GM23248 (cell line): Measurements from ENCODE around the gene KYAT1. TPM values are rescaled to one million over a fixed set of nuclear protein-coding genes. Genes with fewer than 3 reads are reported as not detected.

Experiments used
- DNase-seq: peaks from one replicate; pipeline ENCODE4 v3.0.0-alpha.2; 2015
- H2AFZ ChIP-seq: fragments of 200-600 bp; sonication (generic); 2 replicates; pipeline ENCODE4 v1.6.1; 2016; ENCODE audit warnings: antibody characterized with exemption
- H3F3A ChIP-seq: fragments of 200-600 bp; sonication (generic); 2 replicates; pipeline ENCODE4 v1.6.1; 2016; ENCODE audit warnings: mild to moderate bottlenecking, antibody characterized with exemption, mixed run types; ENCODE audit not compliant: insufficient read depth
- H3K27ac ChIP-seq: fragments of 200-600 bp; sonication (generic); 2 replicates; pipeline ENCODE4 v1.5.1; 2016; ENCODE audit warnings: mild to moderate bottlenecking
- H3K27me3 ChIP-seq: fragments of 200-600 bp; sonication (generic); replicated peaks from 2 replicates; pipeline ENCODE4 v1.6.1; 2016; ENCODE audit warnings: mild to moderate bottlenecking; ENCODE audit not compliant: insufficient read depth
- H3K36me3 ChIP-seq: fragments of 200-600 bp; sonication (generic); 2 replicates; pipeline ENCODE4 v1.6.1; 2016; ENCODE audit warnings: low read depth, mild to moderate bottlenecking
- H3K4me1 ChIP-seq: fragments of 200-600 bp; sonication (generic); 2 replicates; pipeline ENCODE4 v1.6.1; 2016; ENCODE audit warnings: mild to moderate bottlenecking; ENCODE audit not compliant: insufficient read depth
- H3K4me2 ChIP-seq: fragments of 200-600 bp; sonication (generic); one replicate; pipeline ENCODE4 v1.6.1; 2016; ENCODE audit warnings: mild to moderate bottlenecking; ENCODE audit not compliant: unreplicated experiment
- H3K4me3 ChIP-seq: fragments of 200-600 bp; sonication (generic); 2 replicates; pipeline ENCODE4 v1.5.1; 2016; ENCODE audit warnings: mild to moderate bottlenecking
- H3K79me2 ChIP-seq: fragments of 200-600 bp; sonication (generic); 2 replicates; pipeline ENCODE4 v1.6.1; 2016; ENCODE audit warnings: mild to moderate bottlenecking; ENCODE audit not compliant: insufficient read depth
- H3K9ac ChIP-seq: fragments of 200-600 bp; sonication (generic); 2 replicates; pipeline ENCODE4 v1.6.1; 2016; ENCODE audit warnings: mild to moderate bottlenecking
- H3K9me2 ChIP-seq: fragments of 200-600 bp; sonication (generic); 2 replicates; pipeline ENCODE4 v1.6.1; 2016; ENCODE audit warnings: mixed run types, mild to moderate bottlenecking, moderate library complexity; ENCODE audit not compliant: insufficient read depth
- H3K9me3 ChIP-seq: fragments of 200-600 bp; sonication (generic); one replicate; pipeline ENCODE4 v1.6.1; 2017; ENCODE audit warnings: low read depth
- H4K20me1 ChIP-seq: fragments of 200-600 bp; sonication (generic); 2 replicates; pipeline ENCODE4 v1.6.0; 2016; ENCODE audit not compliant: insufficient read depth
- EZH2 ChIP-seq: fragments of 200-600 bp; sonication (generic); IDR thresholded peaks from 2 replicates; pipeline ENCODE4 v1.6.1; 2018; ENCODE audit warnings: antibody characterized with exemption, mild to moderate bottlenecking; ENCODE audit not compliant: insufficient read depth, poor library complexity, severe bottlenecking
- EZH2phosphoT487 ChIP-seq: fragments of 200-600 bp; sonication (generic); IDR thresholded peaks from 2 replicates; pipeline ENCODE4 v1.6.1; 2018; ENCODE audit warnings: antibody characterized with exemption, moderate library complexity, mild to moderate bottlenecking, low read depth; ENCODE audit not compliant: insufficient read depth
- WGBS, 2 experiments: methylation state at CpG; one replicate each; pipeline ENCODE4 v1.1.6; 2015 to 2017; ENCODE audit warnings: low lambda C conversion rate in 2 of 2, low coverage in 1 of 2; ENCODE audit errors: missing lambda C conversion rate in 2 of 2; 5-methylcytosine and 5-hydroxymethylcytosine counted together
- in situ Hi-C: fragments of 300-500 bp; cut with MboI; formaldehyde crosslinking; loops from 2 replicates; pipeline ENCODE4 v1.15.0; 2020
- polyA plus RNA-seq: library from polyadenylated mRNA; unstranded; fragments of >200 nt; fragmentation: Nextera tagmentation; extraction: Ambion mirVana; gene quantifications from 2 replicates; pipeline ENCODE4 v1.2.1, GENCODE V29; 2016
- total RNA-seq: library from RNA; depleted of rRNA; stranded (reverse); fragments of >200 nt; shearing (Covaris generic); gene quantifications from 2 replicates; pipeline ENCODE4 v1.2.3, GENCODE V29; 2014

Gene KYAT1
- total and polyA plus RNA-seq, 2 experiments from 2014 or later: 5.1 to 5.5 TPM

DNA sequence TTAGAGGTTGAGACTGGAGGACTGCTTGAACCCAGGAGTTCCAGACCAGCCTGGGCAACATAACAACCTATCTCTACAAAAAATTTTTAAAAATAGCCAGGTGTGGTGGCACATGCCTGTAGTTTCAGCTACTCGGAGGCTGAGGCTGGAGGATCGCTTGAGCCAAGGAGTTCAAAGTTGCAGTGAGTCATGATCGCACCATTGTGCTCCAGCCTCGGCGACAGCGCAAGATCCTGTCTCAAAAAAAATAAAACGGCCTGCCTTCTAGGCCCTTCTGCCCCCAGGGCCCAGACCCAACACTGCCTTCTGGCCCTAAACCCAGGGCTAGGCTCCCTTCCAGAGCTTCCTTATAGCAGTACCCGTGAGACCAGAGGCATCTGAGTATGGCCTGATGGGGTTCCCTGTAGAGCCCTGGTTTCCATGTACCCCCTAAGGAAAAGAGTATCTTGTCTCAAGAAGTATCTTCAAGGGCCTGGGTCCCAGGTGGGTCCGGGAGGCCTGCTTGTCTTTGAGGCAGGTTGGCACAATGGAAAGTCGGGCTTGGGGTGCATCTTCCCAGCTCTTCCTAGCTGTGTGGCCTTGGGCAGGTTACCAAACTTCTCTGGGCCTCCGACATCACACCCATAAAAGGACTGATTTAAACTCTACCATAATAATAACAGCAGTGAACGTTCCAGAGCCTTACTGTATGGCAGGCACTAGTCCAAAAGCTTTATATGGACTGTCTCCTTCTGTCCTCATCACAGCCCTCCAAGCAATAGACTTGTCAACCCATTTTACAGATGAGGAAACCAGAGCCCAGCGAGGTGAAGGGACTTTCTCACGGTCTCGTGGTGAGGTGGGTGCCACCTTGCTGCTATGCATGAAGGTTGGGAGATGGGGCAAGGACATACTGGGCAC is 9.8 kb upstream of the KYAT1 start:
- H3K79me2 ChIP-seq: peaks cover 100% of the 10 kb centered on the region
- in situ Hi-C loops: no loop called here
- peaks cover 6% of the 10 kb centered on the region; the same call in 1 of the 2 replicates for H3K36me3 ChIP-seq
- no peak overlapping the region for H3K9ac ChIP-seq
- H3K27me3 ChIP-seq: no peaks in the 10 kb centered on the region
- peak overlapping the region; percentile 65 for H3K4me2 ChIP-seq
- no peaks in the 10 kb centered on the region for H3K9me2 ChIP-seq
- WGBS, 2 experiments: 63 to 66% methylated on average over 15 of the region's 15 CpGs
- peaks cover 29% of the 10 kb centered on the region for H3K4me1 ChIP-seq
- no peaks in the 10 kb centered on the region for H3F3A ChIP-seq
- H4K20me1 ChIP-seq: no peaks in the 10 kb centered on the region
- no peak overlapping the region for H3K27ac ChIP-seq
- H2AFZ ChIP-seq: no peak overlapping the region
- no peak overlapping the region for H3K4me3 ChIP-seq
- TF ChIP-seq EZH2phosphoT487 (no peak), EZH2 (no peak)
- H3K9me3 ChIP-seq: no peaks in the 10 kb centered on the region
- no peak for DNase-seq

DNA sequence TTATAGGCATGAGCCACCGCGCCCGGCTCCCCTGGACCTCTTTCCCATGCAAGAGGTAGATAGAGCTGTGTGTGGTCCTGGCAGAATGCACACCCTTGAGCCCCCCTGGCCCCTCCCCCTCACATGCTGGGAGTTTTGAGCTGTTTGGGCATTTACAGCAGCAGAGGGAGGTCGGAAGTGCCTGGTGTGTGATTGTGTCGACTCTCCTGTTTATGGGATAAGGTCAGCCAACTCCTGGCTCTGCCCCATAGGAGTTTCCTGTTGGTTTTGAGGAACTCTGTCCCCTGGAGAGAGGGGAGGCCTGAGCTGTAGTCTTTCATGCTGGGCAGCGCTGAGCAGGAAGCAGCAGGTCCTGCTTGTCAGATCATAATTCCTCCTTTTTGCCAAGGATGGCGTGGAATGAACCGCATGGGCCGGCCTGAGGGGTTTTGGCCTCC is 6.2 kb upstream of the KYAT1 start:
- no peaks in the 10 kb centered on the region for H3F3A ChIP-seq
- no peaks in the 10 kb centered on the region for H3K9me3 ChIP-seq
- no peak overlapping the region for H2AFZ ChIP-seq
- H3K4me1 ChIP-seq: peaks cover 34% of the 10 kb centered on the region
- H3K79me2 ChIP-seq: peaks cover 100% of the 10 kb centered on the region
- H3K27ac ChIP-seq: no peak overlapping the region
- H4K20me1 ChIP-seq: no peaks in the 10 kb centered on the region
- H3K4me2 ChIP-seq: no peak overlapping the region
- no peaks in the 10 kb centered on the region for H3K27me3 ChIP-seq
- H3K4me3 ChIP-seq: no peak overlapping the region
- no peak overlapping the region for H3K9ac ChIP-seq
- TF ChIP-seq EZH2phosphoT487 (no peak), EZH2 (no peak)
- H3K9me2 ChIP-seq: no peaks in the 10 kb centered on the region
- in situ Hi-C loops: no loop called here
- 71 to 73% methylated on average over 9 of the region's 9 CpGs for WGBS, 2 experiments
- peaks cover 5% of the 10 kb centered on the region; the same call in 1 of the 2 replicates for H3K36me3 ChIP-seq
- DNase-seq: no peak

DNA sequence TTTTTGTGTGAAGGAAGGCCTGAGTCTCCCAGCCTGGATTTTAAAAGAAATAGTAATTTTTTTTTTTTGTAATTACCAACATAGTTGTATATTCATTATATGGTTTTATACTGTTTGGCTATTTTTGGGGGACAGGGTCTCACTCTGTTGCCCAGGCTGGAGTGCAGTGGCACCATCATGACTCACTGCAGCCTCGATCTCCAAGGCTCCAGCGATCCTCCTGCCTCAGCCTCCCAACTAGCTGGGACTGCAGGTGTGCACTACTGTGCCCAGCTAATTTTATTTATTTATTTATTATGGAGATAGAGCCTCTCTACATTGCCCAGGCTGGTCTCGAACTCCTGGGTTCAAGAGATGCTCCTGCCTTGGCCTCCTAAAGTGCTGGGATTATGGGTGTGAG is 5.3 kb upstream of the KYAT1 start:
- Histone ChIP-seq H3K79me2 (peaks cover 100% of the 10 kb centered on the region), H4K20me1 (no peaks in the 10 kb centered on the region), H3K27ac (no peak overlapping the region), H3K4me2 (no peak overlapping the region), H3K36me3 (peaks cover 5% of the 10 kb centered on the region; the same call in 1 of the 2 replicates), H2AFZ (no peak overlapping the region), H3K9me3 (no peaks in the 10 kb centered on the region), H3F3A (no peaks in the 10 kb centered on the region), H3K9ac (no peak overlapping the region), H3K4me1 (peaks cover 26% of the 10 kb centered on the region), H3K4me3 (no peak overlapping the region), H3K27me3 (no peaks in the 10 kb centered on the region), H3K9me2 (no peaks in the 10 kb centered on the region)
- 83 to 93% methylated on average over 3 of the region's 3 CpGs for WGBS, 2 experiments
- DNase-seq: no peak
- TF ChIP-seq EZH2: no peak
- no peak for TF ChIP-seq EZH2phosphoT487
- in situ Hi-C loops: no loop called here

DNA sequence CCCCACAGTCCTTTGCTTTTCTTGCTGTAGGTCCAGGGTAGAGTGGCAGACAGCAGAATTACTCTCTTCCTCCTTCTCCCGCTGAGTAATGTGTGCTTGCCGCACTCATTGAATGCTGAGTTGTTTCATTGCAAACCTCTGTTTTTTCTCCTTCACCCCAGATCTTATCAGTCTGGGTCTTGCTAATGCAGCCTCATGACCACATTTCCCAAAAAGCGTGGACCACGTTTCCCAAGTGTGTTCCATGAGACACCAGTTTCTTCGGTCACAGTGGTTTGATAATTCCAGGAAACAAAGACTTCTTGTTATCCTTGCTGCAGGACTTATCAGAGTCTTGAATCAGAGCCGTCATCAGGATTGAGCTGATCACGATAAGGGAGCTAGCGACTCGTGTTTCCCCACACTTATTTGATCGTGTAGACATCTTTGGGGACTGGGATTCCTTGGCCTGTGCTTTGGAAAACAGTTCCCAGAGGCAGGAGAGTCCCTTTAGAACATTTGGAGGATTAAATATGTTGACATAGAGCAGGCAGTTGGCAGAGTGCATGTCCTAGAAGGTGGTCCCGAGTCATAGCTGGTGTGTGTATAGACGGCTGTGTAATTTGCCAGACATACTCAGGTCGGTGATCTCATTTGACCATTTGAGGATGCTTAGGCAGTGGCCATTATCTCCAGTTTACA is 4.6 kb upstream of the KYAT1 start:
- Histone ChIP-seq H3K79me2 (peaks cover 93% of the 10 kb centered on the region), H3K27me3 (no peaks in the 10 kb centered on the region), H3F3A (no peaks in the 10 kb centered on the region), H3K9me3 (no peaks in the 10 kb centered on the region), H3K4me3 (no peak overlapping the region), H2AFZ (no peak overlapping the region), H3K36me3 (peaks cover 5% of the 10 kb centered on the region; the same call in 1 of the 2 replicates), H3K27ac (peak overlapping the region; percentile 38), H3K4me1 (peaks cover 19% of the 10 kb centered on the region; the same call in 1 of the 2 replicates), H3K4me2 (no peak overlapping the region), H3K9ac (no peak overlapping the region), H4K20me1 (no peaks in the 10 kb centered on the region), H3K9me2 (no peaks in the 10 kb centered on the region)
- TF ChIP-seq EZH2 (no peak), EZH2phosphoT487 (no peak)
- 63 to 66% methylated on average over 13 of the region's 13 CpGs for WGBS, 2 experiments
- in situ Hi-C loops: no loop called here
- DNase-seq: peak; percentile 36
